Gastroesophageal sphincter (tissue), 3 donors: Measurements from ENCODE around the gene MARVELD3.

Experiments used
- CTCF ChIP-seq, 4 experiments: fragments of 200-600 bp in 2 of 4; fragments of 450-650 bp in 2 of 4; sonication (generic) in 1 of 4; IDR thresholded peaks; one replicate each; pipeline ENCODE4 v1.5.1; 2017 to 2019; ENCODE audit warnings: antibody characterized with exemption in 4 of 4, mild to moderate bottlenecking in 2 of 4, moderate library complexity in 2 of 4
- EP300 ChIP-seq: sonication (generic); formaldehyde crosslinking; IDR thresholded peaks from one replicate; pipeline ENCODE4 v1.6.1; 2017; ENCODE audit warnings: antibody characterized with exemption, mild to moderate bottlenecking
- POLR2AphosphoS5 ChIP-seq: sonication (generic); formaldehyde crosslinking; IDR thresholded peaks from one replicate; pipeline ENCODE4 v1.6.1; 2017; ENCODE audit warnings: antibody characterized with exemption

GRCh38 chr16:71585318-71585703, 40.7 kb upstream of the MARVELD3 start:
- TF ChIP-seq CTCF (IDR thresholded peaks at IDR 0.05) (no peak), EP300 (no peak), POLR2AphosphoS5 (no peak)
